Peyer's patch (tissue), 4 donors: ENCODE results near the gene GPER1.

ENCODE experiments used
- POLR2A ChIP-seq, 2 donors: fragments of 450-650 bp; IDR thresholded peaks; one replicate each; pipeline ENCODE4 v1.5.1; 2017; ENCODE audit warnings: antibody characterized with exemption in 2 of 2, mild to moderate bottlenecking in 2 of 2, moderate library complexity in 2 of 2
- TF ChIP-seq, protein P1 (sequence below), 6 experiments: fragments of 450-650 bp in 4 of 6; fragments of 200-600 bp in 2 of 6; sonication (generic) in 1 of 6; IDR thresholded peaks; one replicate each; pipeline ENCODE4 v1.5.1; 2017 to 2019; ENCODE audit warnings: antibody characterized with exemption in 6 of 6, mild to moderate bottlenecking in 3 of 6, moderate library complexity in 1 of 6

GRCh38 chr7:1062296-1063294, 25.3 kb upstream of the GPER1 start:
- no peak for TF ChIP-seq POLR2A (IDR thresholded peaks at IDR 0.05)
- TF ChIP-seq, protein P1, sequence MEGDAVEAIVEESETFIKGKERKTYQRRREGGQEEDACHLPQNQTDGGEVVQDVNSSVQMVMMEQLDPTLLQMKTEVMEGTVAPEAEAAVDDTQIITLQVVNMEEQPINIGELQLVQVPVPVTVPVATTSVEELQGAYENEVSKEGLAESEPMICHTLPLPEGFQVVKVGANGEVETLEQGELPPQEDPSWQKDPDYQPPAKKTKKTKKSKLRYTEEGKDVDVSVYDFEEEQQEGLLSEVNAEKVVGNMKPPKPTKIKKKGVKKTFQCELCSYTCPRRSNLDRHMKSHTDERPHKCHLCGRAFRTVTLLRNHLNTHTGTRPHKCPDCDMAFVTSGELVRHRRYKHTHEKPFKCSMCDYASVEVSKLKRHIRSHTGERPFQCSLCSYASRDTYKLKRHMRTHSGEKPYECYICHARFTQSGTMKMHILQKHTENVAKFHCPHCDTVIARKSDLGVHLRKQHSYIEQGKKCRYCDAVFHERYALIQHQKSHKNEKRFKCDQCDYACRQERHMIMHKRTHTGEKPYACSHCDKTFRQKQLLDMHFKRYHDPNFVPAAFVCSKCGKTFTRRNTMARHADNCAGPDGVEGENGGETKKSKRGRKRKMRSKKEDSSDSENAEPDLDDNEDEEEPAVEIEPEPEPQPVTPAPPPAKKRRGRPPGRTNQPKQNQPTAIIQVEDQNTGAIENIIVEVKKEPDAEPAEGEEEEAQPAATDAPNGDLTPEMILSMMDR (IDR thresholded peaks at IDR 0.05) = no peak
